Measurements from ENCODE around the gene AUP1.

GRCh38 chr2:74555610-74556103, 26.2 kb upstream of the AUP1 start:
- no peak for TF ChIP-seq CTCF (IDR thresholded peaks at IDR 0.05; ENCODE audit: poor library complexity, severe bottlenecking)
- no peak for TF ChIP-seq POLR2AphosphoS5 (IDR thresholded peaks at IDR 0.05)
- TF ChIP-seq REST (IDR thresholded peaks at IDR 0.05; ENCODE audit: borderline replicate concordance), result no peak
- TF ChIP-seq SMC3 (conservative IDR thresholded peaks at IDR 0.05; ENCODE audit: poor library complexity), result no peak
- no peak for TF ChIP-seq TAF1 (IDR thresholded peaks at IDR 0.05; ENCODE audit: low read depth)
- TF ChIP-seq EZH2 (IDR thresholded peaks at IDR 0.05; ENCODE audit: borderline replicate concordance, insufficient read depth, low read length, poor library complexity, severe bottlenecking), result no peak
- no peak for TF ChIP-seq RAD21 (conservative IDR thresholded peaks at IDR 0.05)
